ENCODE results near the gene TEX19.

DNA sequence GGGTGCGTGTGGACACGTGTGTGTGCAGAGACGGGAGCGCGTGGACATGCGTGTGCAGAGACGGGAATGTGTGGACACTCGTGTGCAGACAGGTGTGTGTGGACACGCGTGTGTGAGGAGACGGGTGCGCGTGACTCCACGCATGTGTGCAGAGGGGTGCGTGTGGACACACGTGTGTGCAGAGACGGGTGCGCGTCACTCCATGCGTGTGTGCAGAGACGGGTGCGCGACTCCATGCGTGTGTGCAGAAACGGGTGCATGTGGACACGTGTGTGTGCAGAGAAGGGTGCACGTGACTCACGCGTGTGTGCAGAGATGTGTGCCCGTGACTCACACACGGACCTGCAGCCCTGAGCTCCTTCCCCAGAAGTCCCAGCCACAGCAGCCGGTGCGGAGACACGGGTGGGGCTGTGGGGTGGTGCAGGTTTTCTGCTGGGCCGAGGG is 39.4 kb upstream of the TEX19 start:
- TF ChIP-seq, protein P1, sequence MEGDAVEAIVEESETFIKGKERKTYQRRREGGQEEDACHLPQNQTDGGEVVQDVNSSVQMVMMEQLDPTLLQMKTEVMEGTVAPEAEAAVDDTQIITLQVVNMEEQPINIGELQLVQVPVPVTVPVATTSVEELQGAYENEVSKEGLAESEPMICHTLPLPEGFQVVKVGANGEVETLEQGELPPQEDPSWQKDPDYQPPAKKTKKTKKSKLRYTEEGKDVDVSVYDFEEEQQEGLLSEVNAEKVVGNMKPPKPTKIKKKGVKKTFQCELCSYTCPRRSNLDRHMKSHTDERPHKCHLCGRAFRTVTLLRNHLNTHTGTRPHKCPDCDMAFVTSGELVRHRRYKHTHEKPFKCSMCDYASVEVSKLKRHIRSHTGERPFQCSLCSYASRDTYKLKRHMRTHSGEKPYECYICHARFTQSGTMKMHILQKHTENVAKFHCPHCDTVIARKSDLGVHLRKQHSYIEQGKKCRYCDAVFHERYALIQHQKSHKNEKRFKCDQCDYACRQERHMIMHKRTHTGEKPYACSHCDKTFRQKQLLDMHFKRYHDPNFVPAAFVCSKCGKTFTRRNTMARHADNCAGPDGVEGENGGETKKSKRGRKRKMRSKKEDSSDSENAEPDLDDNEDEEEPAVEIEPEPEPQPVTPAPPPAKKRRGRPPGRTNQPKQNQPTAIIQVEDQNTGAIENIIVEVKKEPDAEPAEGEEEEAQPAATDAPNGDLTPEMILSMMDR (conservative IDR thresholded peaks at IDR 0.05; ENCODE audit: low read depth in 2 of 2): no peak
- TF ChIP-seq EZH2phosphoT487 (IDR thresholded peaks at IDR 0.05; ENCODE audit: unreplicated experiment): no peak
- TF ChIP-seq POLR2AphosphoS5 (IDR thresholded peaks at IDR 0.05; ENCODE audit: low read depth): no peak
- TF ChIP-seq EZH2 (IDR thresholded peaks at IDR 0.05; ENCODE audit: low read depth, unreplicated experiment): no peak
- TF ChIP-seq ZNF114 (CRISPR knock-in tag; IDR thresholded peaks at IDR 0.05): no peak
- no peak for TF ChIP-seq JUNB (IDR thresholded peaks at IDR 0.05; ENCODE audit: unreplicated experiment)
- no peak for TF ChIP-seq REST (IDR thresholded peaks at IDR 0.05; ENCODE audit: unreplicated experiment)
- TF ChIP-seq CREB1 (CRISPR knock-in tag; IDR thresholded peaks at IDR 0.05; ENCODE audit: low read depth): no peak
- TF ChIP-seq STAT1 (IDR thresholded peaks at IDR 0.05; ENCODE audit: unreplicated experiment): no peak
- TF ChIP-seq NANOG (IDR thresholded peaks at IDR 0.05; ENCODE audit: borderline replicate concordance): no peak
- no peak for TF ChIP-seq ETS1 (IDR thresholded peaks at IDR 0.05)
- no peak for TF ChIP-seq ZNF331 (CRISPR knock-in tag; IDR thresholded peaks at IDR 0.05; ENCODE audit: low read depth)

All from GM23338 (cell line).